SH-SY5Y (cell line): Measurements from ENCODE around the gene SPNS2.

ENCODE experiments used
- GATA2 ChIP-seq: IDR thresholded peaks from 2 replicates; pipeline ENCODE4 v1.6.1; 2011; ENCODE audit warnings: mild to moderate bottlenecking, low read depth, low read length
- GATA3 ChIP-seq: IDR thresholded peaks from 2 replicates; pipeline ENCODE4 v1.6.1; 2011; ENCODE audit warnings: low read depth, mild to moderate bottlenecking, low read length, moderate library complexity

- no peak for TF ChIP-seq GATA2
- TF ChIP-seq GATA3: no peak
Observed at GRCh38 chr17:4487296-4487695, 11.4 kb upstream of the SPNS2 start.
